ENCODE measurements around the gene TUBGCP5.

TUBGCP5 gene

GRCh38 chr15:22974745-22975144 is 64.6 kb downstream of the TUBGCP5 start:
- no peak for DNase-seq

DNA sequence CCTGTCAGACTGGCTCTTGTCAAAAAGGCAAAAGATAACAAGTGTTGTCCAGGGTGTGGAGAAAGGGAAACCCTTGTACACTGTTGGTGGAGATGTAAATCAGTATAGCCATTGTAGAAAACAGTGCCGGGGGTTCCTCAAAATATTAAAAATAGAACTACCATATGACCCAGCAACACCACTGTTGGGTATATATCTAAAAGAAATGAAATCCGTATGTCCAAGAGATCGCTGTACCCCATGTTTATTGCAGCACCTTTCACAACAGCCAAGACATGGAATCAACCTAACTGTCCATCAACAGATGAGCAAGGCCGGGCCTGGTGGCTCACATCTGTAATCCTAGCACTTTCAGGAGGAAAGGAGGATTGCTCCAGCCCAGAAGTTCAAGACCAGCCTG is 65.4 kb downstream of the TUBGCP5 start:
- DNase-seq: no peak

DNA sequence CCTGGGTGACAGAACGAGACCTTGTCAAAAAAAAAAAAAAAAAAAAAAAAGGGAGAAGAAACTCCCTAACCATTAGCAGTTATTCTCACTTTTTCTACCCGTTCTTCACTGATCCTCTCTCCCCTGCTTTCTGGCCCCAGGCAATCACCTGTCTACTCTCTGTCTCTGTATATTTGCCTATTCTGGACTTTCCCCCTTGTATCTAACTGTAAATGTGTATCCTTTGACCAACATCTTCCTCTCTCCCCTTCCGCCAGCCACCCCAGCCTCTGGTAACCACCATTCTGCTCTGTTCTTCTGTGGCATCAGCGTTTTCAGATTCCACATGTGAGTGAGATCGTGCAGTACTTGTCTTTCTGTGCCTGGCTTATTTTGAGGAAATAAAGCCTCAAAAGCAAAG is 66.1 kb downstream of the TUBGCP5 start:
- no peak for DNase-seq

- no peak for DNase-seq
These were observed 69.9 kb downstream of the TUBGCP5 start for GRCh38 chr15:22969489-22969888.

GRCh38 chr15:22968366-22968765 is 71.0 kb downstream of the TUBGCP5 start:
- DNase-seq: no peak

- DNase-seq: no peak
These were observed 72.1 kb downstream of the TUBGCP5 start for GRCh38 chr15:22967084-22967770.

- no peak for DNase-seq
These were observed 72.9 kb downstream of the TUBGCP5 start for GRCh38 chr15:22966321-22967083.

GRCh38 chr15:22963641-22964040 is 75.7 kb downstream of the TUBGCP5 start:
- no peak for DNase-seq

DNA sequence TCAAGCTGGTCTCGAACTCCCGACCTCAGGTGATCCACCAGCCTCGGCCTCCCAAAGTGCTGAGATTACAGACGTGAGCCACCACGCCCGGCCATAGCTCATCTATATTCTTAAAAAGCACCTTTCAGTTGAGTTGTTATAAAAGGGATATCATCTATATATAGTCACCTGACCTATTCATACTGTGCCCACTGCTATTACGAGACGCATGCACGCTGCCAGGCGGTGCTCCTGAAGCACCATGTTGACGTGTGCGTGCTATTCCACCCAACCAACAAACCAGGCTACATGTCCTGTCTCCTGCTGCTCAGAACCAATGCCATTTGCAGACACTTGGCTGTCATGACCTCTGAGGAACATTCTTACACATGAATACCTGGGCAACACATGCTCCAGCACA is 76.8 kb downstream of the TUBGCP5 start:
- DNase-seq: no peak

DNA sequence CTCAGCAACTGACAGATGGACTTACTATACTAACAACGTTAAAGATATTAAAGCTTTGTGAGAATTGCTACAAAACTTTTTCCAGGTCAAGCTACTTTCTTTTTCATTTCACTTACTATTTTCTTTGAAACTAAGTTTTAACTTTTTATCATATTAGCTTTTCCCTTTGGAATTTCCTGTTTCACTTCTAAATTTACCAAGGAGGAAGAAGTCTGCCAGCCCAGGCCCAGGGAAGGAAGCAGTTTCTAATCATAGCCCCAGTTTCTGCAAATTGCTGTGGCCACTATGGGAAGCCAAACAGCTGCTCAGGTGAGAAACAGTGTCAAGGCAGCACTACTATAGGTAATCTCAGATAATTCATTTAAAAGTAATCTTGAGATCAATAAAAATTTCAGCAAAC is 77.6 kb downstream of the TUBGCP5 start:
- no peak for DNase-seq

DNA sequence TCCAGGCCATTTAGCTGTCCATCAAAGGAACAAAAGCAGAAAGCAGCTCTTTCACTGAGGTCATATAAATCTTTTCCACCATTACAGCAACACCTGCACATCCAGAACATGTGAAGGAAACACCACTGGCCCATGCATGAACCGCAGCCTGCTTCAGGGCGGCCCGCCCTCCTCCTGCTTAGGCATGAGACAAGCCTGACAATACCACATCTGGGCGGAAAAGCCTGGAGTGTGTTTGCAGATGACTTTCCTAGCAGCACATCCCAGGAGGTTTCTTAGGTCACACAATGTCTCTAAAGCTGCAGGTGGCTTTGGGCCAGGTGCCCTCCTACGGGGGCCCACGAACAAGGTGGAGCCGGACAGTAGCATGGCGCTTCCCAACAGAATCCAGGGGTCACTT is 78.8 kb downstream of the TUBGCP5 start:
- no peak for DNase-seq

GRCh38 chr15:22960126-22960525 is 79.2 kb downstream of the TUBGCP5 start:
- no peak for DNase-seq

DNA sequence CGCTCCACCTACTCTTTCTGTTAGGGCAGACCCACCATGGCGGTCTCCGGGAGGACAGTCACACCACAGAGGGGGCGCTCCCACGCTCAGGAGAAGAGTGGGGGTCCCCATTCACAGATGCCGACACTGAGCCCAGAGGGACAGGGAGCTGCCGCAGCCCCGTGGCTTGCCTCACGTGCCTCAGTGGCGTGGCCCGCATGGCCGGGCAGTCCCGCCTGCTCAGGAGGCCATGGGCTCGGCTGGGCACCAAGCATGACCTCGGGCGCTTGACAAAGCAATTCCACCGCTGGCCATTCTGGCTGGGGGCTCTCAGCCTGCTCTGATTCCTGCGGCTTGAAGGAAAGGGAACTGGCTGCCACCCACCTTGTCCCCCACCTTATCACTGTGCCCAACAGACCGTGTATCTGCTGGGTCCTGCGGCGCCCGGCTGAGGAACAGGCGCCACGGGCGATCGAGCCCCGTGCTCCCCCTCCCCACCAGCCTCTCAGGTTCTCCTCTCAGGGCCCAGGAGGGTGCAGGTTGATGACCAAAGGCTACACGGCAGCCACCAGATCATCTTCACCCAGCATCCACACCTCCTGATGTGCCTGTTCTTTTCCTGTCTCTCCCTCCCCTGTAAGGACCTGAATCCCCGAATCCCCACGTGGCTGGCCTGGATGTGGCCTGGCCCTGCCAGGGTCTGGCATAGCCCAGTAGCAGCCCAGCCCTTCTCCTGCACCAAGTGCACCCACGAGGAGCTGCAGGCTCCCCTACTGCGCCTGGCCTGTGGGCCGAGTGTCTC is 79.9 kb downstream of the TUBGCP5 start:
- no peak for DNase-seq

DNA sequence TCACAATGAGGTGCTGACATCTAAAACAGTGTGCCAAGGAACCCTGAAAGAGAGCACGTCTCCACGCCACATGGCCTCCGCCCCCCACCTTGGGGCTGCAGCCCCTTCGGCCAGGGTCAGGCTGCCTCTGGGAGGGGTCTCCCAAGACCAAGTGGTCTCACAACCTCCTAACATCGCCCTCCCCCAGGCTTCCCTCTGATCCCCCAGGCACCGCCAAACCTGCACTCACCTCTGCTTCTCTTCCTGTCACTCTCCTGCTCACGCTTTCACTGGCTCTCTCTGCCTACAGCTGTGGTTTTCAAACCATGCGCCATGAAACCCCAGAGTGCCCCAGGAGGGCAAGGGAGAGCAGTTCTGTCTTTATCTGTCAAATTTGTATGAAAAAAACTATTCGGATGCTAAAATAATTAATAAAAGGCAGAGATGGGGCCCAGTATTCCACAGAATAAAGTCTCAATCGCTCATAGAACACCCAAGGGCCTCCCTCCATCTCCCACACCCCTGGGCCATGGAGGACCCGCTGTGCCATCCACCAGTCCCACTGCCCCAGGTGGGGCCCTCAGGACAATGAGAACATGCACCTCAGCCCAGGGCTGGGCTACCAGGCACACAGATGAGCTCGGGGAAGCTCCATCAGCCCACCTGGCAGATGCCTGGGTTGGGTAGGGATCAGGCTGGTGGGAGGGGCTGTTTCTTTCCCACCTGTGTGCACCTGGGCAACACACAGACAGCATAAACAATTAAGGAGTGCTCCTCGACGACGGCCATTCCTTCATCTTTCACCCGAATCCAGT is 80.7 kb downstream of the TUBGCP5 start:
- DNase-seq: no peak

DNA sequence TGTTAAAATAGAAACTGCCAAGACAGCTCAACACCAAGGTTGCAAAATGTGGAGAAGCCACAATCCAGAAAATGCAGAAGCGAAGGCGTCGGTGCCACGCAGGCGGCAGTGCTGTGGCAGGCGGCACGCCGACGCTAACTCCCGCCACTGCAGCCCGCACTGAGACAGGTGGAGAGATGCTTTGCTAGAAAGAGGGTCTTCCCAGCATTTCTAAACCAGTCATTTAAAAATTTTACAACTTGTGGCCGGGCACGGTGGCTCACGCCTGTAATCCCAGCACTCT is 82.5 kb downstream of the TUBGCP5 start:
- DNase-seq: no peak

DNA sequence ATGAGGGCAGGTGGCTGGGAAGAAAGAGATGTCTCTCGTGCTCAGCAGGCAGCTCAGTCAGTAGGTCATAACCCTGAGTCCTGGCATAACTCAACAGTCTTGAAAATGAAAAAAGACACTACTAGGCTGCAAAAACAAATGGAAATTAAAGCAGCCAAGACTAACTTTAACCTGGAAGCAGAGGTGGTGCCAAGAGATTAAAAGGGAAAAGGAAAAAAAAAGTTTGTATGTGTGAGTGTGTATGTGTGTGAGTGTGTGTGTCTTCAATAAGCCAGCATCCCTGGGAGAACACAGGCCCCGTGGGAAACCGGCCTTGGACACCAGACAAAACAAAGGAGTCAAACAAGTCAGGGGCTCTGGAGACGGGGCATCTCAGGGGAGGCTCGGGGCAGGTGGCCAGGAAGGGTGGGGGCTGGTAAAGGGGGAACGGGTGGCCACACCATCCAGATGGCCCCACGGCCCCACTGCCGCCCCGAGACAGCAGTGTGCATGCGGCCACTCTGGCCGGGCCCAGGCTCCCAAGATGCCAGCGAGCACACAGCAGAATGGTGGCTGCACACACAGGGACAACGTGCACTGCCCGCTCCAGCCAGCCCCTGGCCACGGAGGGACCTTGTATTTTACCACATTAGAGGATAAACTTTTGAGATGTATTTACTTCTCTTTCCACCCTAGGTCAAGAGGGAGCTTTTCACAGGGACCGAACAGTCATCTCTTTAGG is 83.0 kb downstream of the TUBGCP5 start:
- DNase-seq: no peak

DNA sequence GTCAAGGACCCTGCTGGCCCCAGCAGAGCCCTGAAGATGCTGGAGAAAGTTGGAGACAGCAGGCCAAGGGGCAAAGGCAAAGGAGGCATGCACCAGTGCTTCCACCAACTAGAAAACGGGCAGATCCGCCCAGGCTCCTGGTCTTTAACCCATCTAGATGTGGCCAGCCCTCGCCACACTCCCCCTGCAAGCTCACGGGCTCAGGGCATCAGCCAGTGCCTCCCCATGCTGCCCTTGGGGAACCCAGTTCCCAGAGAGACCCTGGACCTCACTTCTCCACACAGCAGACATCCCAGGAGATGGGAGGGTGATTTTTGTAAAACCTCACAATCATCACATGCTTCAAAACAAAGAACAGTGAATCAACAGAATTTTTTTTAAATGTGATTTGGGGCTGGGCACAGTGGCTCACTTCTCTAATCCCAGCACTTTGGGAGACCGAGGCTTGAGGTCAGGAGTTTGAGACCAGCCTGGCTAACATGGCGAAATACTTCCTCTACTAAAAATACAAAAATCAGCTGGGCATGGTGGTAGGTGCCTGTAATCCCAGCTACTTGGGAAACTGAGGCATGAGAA is 83.7 kb downstream of the TUBGCP5 start:
- no peak for DNase-seq

DNA sequence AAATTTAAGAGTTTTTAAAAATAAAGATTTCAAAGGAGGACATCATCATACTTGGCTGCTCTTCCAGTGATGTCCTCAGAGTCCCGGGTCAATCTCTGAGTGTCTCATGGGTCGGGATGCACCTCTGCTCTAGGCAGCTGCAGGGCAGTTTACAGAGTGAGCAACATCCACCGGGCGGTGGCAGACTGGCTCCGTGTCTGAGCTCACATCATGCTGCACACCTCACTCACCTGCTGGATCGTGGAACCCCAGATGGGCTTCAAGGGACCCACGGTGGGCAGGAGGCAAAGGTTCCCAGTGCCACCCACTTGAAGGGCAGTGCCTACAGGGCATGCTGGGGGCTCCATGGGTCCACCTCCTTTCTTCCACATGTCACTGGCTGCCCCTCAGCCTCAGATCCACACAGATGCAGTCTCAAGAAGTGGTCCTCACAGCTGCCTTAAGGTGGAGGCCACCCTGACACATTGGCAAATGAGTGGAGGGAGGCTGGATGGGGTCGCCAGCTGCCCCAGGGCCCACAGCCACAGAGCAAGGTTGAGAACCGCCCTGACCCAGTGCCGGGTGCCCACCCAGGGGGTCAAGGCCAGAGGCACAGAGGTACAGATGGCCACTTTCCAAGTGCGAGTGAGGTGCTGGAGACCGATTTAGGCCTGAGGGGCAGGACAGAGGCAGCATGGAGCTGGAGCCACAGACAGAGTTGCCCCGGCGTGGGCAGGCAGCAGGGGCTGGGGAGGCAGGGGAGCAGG is 84.4 kb downstream of the TUBGCP5 start:
- DNase-seq: no peak

DNA sequence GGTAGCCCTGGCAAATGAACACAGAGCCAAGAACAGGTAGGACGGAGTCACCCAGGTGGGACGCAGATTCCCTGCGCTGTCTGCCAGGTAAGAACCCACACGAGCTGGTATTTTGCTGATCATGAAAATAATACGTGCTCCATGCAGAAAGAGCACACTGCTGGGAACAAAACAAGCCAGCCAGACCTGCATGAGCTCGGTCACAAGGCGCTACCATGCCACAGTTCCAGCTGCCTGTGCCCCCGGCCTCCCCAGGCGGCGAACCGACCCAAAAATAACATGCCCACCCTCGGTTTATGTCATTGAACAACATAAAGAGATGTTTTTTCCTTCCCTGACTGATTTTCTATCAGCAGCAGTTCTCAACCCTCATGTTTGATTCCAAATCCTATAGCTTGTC is 85.0 kb downstream of the TUBGCP5 start:
- DNase-seq: no peak

DNA sequence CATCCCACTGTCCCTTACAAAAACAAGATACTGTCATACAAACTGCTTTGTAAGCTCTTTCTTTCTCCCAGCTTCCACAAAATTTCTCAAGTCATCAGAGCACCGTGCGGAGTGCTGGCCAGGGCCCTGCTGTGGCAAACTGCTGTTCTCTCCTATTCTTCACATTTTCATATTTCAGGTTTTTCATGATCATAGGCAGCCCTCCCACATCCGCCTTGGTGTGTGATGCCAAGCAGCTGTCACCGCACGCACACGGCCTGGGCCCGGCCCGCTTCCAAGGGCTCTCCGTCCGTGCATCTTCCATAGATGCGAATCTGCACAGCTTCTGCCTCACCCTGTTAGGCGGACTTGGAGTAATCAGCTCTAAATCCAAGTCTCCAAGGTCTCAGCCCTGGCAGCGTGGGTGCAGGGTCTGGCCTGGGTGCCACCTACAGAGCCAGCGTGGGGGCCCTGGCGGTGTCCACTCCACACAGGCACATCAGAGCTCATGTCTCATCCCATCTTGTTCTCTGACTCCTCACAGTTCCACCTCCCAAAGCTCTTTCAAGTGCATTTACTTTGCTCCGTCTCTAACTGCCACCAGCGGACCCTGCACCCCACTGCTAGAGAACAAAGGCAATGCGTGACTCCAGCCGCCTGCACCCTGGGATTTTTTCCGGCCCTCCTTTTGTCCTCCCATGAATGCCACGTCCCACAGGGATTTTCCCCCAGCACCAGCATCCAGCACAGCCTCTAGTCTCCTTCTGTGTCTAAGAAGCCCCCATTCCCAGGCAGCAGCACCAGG is 86.4 kb downstream of the TUBGCP5 start:
- no peak for DNase-seq
